OCI-LY3 (cell line): ENCODE data around the gene FAM110D.

Experiments used
- H2AFZ ChIP-seq: fragments of 200-600, 300-600 bp; shearing (Covaris generic); 2 replicates; pipeline ENCODE4 v1.6.0; 2014; ENCODE audit warnings: antibody characterized with exemption, low read depth, low read length
- H3K27ac ChIP-seq: fragments of 200-600, 300-600 bp; sonication (generic); 2 replicates; pipeline ENCODE4 v1.5.1; 2014; ENCODE audit warnings: mild to moderate bottlenecking, low read length, moderate library complexity, mixed read lengths
- H3K27me3 ChIP-seq: fragments of 200-600, 300-600 bp; sonication (generic); 2 replicates; pipeline ENCODE4 v1.6.1; 2014; ENCODE audit warnings: low read depth, low read length, mixed read lengths
- H3K36me3 ChIP-seq: fragments of 200-600, 300-600 bp; sonication (generic); replicated peaks from 2 replicates; pipeline ENCODE3; 2014; ENCODE audit warnings: low read depth, low read length, mixed read lengths
- H3K4me1 ChIP-seq: fragments of 300-600, 200-600 bp; sonication (generic); 2 replicates; pipeline ENCODE4 v1.6.1; 2014; ENCODE audit warnings: low read length, mixed read lengths
- H3K4me2 ChIP-seq: fragments of 200-600, 300-600 bp; sonication (generic); 2 replicates; pipeline ENCODE4 v1.6.1; 2014; ENCODE audit warnings: low read length, mixed read lengths
- H3K4me3 ChIP-seq: fragments of 300-600, 200-600 bp; sonication (generic); 2 replicates; pipeline ENCODE4 v1.5.1; 2014; ENCODE audit warnings: antibody characterized with exemption, mild to moderate bottlenecking, low read length, moderate library complexity
- H3K79me2 ChIP-seq: fragments of 300-600, 200-600 bp; shearing (Covaris generic); 2 replicates; pipeline ENCODE4 v1.6.1; 2014; ENCODE audit warnings: mild to moderate bottlenecking, low read length, mixed read lengths
- H3K9ac ChIP-seq: fragments of 300-600, 200-600 bp; shearing (Covaris generic); 2 replicates; pipeline ENCODE4 v1.6.0; 2014; ENCODE audit warnings: mild to moderate bottlenecking, low read length, moderate library complexity
- H3K9me3 ChIP-seq: fragments of 200-600, 300-600 bp; shearing (Covaris generic); 2 replicates; pipeline ENCODE4 v1.6.1; 2014; ENCODE audit warnings: low read length, mixed read lengths; ENCODE audit not compliant: insufficient read depth
- H4K20me1 ChIP-seq: fragments of 200-600, 300-600 bp; sonication (generic); 2 replicates; pipeline ENCODE4 v1.6.1; 2016; ENCODE audit warnings: low read length, mixed read lengths; ENCODE audit not compliant: insufficient read depth
- EZH2phosphoT487 ChIP-seq: fragments of 200-600 bp; shearing (Covaris generic); IDR thresholded peaks from 2 replicates; pipeline ENCODE4 v1.6.1; 2018; ENCODE audit warnings: antibody characterized with exemption, mixed run types, low read depth
- TF ChIP-seq, protein P1 (sequence below): fragments of 200-600, 300-600 bp; sonication (generic); IDR thresholded peaks from 2 replicates; pipeline ENCODE4 v1.5.1; 2014; ENCODE audit warnings: antibody characterized with exemption, low read length, low read depth

The FAM110D gene

DNA sequence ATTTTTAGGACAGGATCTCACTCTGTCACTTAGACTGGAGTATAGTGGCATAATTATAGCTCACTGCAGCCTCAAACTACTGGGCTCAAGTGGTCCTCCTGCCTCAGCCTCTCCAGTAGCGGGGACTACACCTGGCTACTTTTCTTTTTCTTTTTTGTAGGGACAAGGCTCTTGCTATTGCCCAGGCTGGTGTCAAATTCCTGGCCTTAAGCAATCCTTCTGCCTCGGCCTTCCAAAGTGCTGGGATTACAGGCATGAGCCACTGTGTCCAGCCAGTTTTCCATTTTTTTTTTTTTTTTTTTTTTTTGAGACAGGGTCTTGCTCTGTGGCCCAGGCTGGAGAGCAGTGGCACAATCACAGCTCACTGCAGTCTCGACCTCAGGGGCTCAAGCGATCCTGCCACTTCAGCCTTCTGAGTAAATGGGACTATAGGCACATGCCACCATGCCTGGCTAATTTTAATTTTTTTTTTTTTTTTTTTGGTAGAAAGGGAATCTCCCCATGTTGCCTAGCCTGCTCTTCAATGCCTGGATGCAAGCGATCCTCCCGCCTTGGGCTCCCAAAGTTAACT lies 54.5 kb downstream of the FAM110D start:
- H3K79me2 ChIP-seq = no peaks in the 10 kb centered on the region
- no peak overlapping the region for H2AFZ ChIP-seq
- H3K27me3 ChIP-seq = no peaks in the 10 kb centered on the region
- TF ChIP-seq, protein P1, sequence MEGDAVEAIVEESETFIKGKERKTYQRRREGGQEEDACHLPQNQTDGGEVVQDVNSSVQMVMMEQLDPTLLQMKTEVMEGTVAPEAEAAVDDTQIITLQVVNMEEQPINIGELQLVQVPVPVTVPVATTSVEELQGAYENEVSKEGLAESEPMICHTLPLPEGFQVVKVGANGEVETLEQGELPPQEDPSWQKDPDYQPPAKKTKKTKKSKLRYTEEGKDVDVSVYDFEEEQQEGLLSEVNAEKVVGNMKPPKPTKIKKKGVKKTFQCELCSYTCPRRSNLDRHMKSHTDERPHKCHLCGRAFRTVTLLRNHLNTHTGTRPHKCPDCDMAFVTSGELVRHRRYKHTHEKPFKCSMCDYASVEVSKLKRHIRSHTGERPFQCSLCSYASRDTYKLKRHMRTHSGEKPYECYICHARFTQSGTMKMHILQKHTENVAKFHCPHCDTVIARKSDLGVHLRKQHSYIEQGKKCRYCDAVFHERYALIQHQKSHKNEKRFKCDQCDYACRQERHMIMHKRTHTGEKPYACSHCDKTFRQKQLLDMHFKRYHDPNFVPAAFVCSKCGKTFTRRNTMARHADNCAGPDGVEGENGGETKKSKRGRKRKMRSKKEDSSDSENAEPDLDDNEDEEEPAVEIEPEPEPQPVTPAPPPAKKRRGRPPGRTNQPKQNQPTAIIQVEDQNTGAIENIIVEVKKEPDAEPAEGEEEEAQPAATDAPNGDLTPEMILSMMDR = no peak
- no peak for TF ChIP-seq EZH2phosphoT487
- no peak overlapping the region for H3K9ac ChIP-seq
- H3K9me3 ChIP-seq = no peaks in the 10 kb centered on the region
- H3K4me3 ChIP-seq = no peak overlapping the region
- no peaks in the 10 kb centered on the region for H3K36me3 ChIP-seq
- H3K27ac ChIP-seq = no peak overlapping the region
- H3K4me1 ChIP-seq = no peaks in the 10 kb centered on the region
- no peaks in the 10 kb centered on the region for H4K20me1 ChIP-seq
- H3K4me2 ChIP-seq = no peak overlapping the region
